NCI-H1105 treated with DMSO at 0.1 percent for 48 hours (cell line): ENCODE data around the gene CTBS.
"Not testable (repeated sequence)": the region's sequence is repeated elsewhere in the genome, so short reads cannot be mapped to it uniquely, and the experiment has no call there.

Experiments used
- DNase-seq: peaks from one replicate; lab custom pipeline; 2025; lab: John Stamatoyannopoulos, UW

The CTBS gene, protein sequence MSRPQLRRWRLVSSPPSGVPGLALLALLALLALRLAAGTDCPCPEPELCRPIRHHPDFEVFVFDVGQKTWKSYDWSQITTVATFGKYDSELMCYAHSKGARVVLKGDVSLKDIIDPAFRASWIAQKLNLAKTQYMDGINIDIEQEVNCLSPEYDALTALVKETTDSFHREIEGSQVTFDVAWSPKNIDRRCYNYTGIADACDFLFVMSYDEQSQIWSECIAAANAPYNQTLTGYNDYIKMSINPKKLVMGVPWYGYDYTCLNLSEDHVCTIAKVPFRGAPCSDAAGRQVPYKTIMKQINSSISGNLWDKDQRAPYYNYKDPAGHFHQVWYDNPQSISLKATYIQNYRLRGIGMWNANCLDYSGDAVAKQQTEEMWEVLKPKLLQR

DNA sequence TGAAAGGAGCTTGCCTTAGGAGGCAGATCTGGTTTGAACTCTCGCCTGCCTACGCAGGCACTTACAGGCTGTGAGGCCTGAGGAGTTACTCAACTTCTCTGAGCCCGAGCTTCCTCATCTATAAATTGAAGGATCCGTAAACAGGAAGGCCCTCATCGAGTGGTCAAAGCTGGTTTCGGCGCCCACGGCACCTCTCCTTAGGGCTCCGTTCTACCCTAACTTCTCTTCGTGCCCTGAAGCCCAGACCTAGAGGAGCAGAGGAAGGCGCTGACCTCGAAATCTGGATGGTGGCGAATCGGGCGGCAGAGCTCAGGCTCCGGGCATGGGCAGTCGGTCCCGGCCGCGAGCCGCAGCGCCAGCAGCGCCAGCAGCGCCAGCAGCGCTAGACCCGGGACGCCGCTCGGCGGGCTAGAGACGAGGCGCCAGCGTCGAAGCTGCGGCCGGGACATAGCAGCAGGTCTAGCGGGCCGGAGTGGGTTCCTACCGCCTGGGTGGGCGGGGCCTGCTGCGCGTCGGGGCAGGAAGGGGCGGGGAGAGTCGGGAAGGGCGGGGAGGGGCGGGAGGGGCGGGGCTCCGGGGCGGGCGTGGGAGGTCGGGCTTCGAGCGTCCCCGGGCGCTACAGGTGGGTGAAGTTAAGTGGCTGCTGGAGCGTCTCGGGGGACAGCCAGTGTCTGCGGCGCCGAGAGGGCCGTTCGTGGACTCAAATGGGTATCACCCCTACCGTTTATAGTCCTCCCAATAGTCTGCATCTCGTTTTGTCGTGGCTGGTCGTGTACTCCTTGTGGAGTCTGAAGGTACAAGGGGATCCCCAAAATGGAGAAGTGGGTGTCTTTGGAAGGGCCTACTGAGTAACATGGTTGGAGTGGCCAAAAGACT is at the start of gene CTBS:
CTBS (minus strand) TSS at position 474 of the 876 bp plus-strand sequence; CDS start at position 449, 25 bp downstream.
- peak; percentile 83 for DNase-seq

DNA sequence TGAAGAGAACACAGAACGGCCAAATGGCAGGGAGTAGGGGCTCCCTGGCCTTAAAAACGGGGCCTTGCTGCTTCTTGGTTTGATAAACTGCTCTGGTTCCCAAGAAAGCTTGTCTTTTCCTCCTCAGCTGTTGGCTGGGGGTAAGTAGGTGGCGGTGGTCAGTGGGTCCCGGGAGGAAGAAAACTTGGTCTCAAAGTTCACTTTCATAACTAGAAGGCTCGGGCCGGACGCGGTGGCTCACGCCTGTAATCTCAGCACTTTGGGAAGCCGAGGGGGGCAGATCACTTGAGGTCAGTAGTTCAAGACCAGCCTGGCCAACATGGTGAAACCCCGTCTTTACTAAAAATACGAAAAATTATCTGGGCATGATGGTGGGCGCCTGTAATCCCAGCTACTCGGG is 47.3 kb upstream of the CTBS start:
- DNase-seq = no peak

DNA sequence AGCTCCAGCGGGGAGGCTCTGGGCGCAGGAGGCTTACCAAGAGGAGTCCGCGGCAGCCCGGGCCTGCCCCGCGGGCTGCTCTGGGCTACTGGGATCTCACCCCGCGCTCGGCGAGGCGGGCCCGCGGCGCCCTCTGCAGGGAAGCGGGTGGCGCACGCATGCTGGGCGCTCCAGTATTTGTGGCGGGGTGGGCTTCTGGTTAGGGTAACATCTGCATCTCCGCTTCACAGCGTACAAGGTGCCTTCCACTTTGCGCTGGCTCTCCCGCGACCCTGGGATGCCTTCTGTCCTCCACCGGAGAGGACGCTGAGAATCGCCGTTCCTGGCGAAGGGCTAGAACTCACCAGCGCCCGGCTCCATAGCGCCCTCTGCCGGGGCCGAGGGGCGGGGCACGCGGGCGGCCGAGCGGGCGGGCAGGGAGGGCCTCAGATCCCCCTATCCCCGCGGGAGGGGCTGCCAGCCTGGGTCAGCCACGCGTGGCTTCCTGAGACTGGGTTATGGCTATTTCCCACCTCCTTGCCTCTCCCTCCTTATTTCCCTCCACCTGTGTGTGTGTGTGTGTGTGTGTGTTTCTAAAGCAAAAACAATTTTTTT is 46.6 kb upstream of the CTBS start:
- peak; percentile 37 for DNase-seq

DNA sequence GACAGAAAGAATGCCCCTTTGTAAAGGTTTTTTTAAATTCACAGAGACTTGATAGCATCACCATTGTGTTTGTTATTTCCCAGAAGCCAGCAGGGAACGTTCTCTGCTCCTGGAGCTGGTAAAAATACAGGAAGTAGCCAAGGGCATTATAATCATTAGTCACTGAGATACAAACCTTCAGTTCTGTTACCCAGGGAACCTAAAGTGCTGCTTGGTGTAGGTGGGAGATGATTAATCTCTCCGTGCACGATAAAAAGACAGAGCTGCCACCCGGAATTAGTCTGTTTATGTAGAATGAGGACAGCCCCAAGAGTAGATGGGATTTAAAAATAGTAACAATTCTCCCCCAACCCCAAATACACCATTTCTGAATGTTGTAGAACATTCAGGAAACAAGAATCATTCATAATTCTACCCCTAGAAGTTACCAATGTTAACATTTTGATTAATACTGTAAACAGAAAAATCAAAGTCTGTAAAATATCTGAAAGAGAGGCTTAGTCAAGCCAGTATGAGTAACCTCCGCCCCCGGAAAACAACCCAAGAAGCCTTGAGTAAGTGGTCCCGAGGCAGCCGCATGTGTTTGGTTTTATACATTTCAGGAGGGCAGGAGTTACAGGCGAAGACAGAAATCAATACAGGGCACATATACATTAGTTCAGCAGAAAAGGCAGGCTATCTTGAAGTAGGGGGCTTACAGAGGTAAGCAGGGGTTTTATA is 45.3 kb upstream of the CTBS start:
- peak; percentile 6 for DNase-seq

DNA sequence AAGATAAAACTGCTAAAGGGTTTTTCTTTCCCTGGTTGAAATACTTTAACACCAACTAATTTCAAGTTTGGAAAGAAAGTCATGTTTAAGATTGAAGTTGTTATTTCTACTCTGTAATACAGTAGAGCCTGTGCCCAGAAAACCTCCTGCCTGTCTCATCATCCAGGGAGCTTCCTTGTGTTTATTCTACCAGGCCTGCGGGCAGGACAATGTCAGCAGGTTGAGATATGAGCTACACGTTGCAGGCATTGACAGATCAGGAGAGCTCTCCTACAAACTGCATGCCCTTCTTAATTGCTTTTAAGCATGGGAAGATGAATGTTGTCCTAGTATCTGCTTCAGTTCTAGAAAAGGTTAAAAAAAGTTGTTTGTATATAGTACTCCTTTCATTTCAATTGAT is 43.1 kb upstream of the CTBS start:
- DNase-seq = no peak

DNA sequence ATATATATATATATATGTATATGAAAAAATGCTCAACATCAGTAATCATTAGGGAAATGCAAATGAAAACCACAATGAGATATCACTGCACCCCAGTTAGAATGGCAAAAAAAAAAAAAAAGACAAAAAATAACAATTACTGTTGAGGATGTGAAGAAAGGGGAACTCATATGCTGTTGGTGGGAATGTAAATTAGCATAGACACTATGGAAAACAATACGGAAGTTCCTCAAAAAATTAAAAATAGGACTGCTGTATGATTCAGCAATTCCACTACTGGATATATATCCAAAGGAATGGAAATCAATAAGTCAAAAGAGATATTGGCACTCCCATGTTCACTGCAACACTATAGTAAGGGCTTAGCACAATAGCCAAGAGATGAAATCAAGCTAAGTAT is 41.5 kb upstream of the CTBS start:
- DNase-seq = no peak

DNA sequence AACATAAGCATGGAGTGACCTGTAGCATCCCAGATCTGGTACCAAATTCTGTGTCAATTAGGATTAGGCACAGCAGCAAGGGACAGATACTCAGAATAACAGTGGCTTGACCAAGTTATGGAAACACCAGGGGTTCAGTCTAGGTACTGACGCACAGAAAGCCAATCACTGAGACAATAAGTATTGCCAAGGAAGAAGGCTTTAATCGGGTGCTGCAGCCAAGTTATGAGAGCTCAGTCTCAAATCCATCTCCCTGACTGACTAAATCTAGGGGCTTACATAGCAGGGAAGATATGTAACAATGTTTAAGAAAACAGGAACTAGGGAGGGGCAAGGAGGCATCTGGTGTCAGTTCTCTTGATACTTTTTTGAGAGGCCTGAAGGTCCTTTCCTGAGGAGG is 39.6 kb upstream of the CTBS start:
- DNase-seq = no peak

DNA sequence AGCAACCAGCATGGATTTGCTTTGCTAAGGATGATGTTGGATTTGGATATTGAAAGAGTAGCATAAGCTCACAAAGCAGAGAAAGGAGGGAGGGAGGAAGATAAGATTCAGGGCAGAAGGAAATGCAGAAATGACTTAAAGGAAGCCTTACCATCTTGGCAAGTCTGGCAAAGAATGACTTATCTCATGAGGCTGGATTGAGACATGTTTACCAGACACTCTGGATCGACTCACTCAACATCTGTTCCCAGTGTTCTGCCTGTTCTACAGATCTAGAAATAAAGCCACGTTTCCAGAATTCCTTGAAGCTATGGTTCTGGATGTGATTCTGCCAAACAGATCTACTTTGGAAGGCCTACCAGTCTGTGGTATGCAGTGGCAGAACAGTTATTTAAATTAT is 38.8 kb upstream of the CTBS start:
- no peak for DNase-seq

DNA sequence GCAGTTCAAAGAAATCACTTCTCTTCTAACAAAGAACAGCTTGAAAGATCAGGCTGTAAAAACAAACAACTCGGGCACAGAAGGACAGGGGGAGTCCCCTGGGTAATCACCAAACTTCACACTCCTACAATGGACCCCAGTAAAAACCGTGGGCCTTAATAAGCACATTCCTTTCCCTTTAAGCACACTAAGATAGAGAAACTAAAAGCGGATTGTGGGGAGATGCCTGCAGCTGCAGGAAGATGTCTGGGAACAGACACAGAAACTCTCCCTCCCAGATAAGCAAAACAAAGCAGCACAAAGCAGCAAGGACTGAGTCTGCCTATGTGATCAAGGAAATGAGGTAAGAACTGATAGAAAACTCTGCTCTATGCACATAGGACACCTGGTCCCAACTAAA is 37.6 kb upstream of the CTBS start:
- no peak for DNase-seq

DNA sequence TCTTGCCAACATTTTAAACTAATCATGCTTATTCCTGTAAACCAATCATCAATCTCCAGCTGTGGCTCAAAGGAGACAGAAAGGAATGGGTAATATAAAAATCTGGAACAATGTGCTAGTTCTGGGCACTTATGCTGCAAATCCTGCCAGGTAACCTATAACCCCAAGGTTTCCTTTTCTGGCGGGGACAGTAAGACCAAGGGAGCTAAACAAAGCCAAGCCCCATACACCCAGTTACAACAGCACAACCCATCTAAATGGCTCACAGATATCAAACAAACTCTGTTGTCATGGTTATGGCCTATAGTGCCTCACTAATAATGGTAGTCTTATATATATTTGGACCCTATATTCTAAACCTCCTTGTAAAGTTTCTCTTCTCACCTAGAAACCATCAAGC is 36.9 kb upstream of the CTBS start:
- no peak for DNase-seq

DNA sequence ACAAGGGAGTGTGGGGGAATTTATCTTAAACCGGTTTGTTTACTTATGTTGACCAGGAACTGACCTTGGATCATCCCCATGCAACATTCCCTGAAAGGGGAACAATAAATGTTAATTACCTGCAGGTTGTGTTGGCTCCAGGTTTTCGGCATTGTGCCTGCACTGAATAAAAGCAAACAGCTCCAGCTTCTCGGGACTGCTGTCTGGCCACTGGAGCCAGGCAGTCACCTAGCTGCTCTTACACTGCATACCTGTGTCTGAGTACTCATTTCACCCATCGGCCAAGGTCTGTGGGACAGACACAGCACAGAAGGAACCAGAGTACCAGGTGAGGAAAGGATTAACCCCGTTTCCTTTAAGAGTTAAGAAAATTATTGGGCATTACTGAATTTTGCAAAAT is 32.7 kb upstream of the CTBS start:
- DNase-seq = no peak

DNA sequence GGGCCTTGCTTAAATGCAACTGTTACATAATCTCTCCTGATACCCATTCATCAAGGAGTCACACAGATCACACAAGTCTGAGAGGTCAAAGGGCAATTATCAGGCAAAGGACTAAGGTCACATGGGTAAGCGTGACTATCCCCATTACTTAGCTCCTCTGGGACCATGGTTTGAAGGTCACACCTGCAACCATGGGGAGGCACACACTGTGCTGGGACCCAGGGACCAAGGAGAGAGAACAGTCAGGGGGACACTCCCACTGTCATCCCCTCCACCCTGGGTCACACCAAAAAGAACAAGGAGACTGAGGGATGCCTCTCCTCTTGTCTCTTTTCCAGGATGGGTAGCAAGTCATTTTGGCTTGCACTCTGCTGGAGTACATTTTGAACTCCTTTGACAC is 30.9 kb upstream of the CTBS start:
- no peak for DNase-seq

DNA sequence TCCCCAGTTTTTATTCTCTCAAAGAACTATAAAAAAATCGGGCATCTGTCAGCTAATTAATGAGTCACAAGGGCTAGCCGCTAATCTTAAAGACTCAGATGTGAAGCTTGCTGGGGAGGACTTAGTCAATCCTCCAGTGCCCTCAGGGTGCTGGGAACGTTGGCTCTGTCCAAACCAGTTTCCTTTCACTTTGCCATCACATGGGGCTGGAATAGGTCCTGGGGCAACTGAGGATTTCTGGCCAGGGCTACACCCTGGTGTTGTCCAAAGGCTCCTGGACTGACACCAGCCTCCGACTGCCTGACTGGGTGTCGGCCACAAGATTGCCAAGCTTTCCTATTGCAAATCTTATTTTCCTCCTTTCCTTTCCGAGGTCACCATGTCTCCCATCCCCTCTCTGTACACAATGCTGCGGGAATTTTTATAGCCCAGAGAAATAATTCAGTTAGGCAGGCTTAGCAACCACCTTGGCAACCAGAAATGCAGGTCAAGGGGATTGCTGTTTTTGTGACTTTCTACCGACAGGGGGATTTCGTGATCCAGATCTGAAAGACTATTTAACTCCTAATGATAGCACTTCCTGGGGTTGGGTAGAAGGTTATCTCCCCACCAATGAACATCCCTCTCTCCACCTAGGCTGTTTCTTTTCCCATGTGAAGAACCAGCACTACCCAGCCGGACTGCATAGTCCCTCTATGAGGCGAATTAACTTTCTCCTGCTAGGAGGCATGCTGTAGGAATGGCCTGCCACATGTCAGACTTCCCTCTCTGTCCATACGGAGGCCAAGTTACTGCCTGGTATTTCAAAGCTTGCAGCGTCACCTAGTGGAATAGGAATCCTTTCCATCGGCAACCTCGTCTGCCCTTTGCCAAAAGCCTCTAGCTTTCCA is 29.9 kb upstream of the CTBS start:
- no peak for DNase-seq

DNA sequence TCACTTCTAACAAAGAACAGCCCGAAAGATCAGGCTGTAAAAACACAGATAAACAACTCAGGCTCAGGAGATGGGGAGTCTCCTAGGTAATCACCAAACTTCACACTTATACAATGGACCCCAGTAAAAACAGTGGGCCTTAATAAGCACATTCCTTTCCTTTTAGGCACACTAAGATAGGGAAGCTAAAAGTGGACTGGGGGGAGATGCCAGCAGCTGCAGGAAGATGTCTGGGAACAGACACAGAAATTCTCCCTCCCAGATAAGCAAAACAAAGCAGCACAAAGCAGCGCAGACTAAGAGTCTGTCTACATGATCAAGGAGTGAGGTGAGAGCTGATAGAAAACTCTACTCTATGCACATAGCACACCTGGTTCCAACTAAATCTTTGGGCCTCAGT is 29.0 kb upstream of the CTBS start:
- no peak for DNase-seq

DNA sequence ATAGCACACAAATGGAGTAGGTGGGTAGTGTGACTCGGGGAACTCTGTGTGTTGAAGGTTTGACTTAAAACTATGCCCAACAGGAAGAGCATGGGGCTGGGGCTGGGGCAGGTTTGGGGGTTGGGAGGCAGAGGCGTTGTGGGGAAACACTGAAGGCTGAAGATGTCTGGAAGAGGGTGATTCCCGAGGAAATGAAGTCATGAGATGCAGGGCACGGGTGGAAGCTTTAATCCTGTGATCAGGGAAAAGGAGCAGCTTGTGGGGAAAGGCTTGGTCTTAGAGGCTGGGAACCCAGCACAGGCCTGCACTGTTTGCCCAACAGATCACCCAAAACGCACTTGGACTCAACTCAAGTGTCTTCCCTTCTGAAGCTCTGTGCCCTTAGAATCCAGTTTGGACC is 26.6 kb upstream of the CTBS start:
- no peak for DNase-seq

DNA sequence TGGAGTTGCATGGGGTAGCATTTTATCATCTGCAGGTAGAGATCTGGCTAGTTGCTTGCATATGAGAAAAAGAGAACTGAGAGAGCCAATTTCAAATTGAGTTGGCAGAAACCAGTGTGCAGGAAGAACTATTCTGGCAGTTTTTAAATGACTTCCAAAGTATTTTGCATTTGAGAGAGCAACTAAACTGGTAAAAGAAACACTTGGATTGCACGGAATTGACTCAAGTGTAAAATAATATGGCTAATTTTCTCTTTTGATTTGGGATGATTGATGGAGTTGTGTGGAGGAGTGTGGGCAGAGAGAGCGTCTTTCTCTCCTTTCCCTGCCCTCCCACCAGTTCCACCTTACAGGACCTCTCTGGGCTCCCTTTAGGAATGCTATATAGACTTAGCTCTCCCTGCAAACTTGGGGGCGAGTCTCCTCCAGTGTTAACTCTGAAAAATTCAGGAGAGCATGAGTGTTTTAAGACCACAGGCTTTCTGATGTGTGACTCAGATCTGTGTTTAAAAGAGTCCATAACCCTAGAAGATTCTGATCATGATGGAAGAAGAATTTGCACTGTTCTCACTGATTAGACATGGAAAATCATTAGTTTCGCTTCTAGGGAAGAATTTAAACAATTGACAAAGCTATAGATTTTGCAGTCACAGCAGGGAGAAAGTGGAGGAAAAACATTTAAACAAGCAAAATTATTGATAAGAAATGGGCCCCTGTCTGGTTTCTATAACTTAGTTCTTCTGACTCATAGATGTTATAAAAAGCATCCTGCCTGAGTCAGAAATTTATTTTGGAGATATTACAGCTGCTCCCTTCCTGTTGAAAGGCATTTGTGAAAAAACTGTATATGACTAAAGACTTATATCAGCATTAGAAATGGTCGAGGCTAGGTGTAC is 24.9 kb upstream of the CTBS start:
- no peak for DNase-seq

DNA sequence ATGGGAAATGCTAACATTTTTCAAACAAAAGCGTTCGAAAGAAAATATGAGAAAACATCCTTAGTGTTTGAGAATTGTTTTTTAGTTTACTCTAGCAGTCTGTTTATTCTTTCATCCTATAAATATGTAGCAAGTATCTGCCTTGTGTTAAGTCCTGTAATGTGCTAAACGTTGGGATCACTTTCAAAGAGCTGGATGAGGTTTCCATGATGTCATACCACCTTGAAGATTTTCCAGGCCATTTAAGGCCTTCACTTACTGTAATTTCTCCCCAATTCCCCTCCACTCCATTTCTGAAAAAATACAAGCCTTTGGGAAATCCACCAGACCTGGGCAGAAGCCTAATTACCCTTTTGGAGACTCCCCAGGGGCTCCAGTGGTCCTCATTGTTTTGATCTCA is 24.2 kb upstream of the CTBS start:
- no peak for DNase-seq

DNA sequence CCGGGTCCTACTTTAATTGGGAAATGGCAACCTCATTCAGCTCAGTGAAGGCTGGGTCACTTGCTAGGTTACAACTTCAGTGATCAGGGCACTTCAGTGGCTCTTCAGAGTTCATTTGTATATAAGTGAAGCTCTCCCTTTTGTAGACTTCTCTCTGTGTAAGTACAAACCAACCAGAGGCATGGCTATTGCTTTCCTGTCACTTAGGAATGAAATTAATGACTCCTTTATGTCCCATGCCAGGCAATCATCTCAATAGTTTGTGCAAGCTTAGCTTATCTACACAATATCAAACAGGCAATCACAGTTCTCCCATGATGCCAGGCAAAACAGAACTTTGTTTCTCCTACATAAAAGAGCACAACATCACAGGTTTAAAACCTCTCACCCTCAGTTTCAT is 22.8 kb upstream of the CTBS start:
- no peak for DNase-seq

DNA sequence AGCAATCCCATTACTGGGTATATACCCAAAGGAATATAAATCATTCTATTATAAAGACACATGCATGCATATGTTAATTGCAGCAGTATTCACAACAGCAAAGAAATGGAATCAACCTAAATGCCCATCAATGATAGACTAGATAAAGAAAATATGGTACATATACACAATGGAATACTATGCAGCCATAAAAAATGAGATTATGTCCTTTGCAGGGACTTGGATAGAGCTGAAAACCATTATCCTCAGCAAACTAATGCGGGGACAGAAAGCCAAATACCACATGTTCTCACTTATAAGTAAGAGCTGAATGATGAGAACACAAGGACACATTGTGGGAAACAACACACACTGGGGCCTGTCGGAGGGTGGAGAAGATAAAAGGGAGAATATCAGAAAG is 20.7 kb upstream of the CTBS start:
- DNase-seq = not testable (repeated sequence)

DNA sequence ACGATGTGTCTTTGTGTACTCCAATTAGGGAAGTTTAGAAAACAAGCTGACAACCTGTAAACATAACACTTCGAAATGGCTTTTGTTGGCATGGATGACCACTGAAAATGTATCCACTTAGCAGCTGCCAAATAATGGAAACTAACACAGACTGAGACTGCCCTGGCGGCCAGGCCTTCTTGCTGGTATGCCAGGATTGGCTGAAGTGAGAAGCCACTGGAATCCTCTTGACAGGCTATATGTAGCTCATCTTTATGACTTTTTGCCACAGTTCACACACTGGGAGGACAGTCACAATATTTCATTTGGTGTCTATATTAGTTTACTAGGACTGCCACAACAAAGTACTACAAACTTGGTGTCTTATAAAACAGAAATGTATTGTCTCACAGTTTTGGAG is 12.9 kb upstream of the CTBS start:
- no peak for DNase-seq
